GM18861 (cell line): ENCODE data around the gene AOPEP.

ENCODE experiments used
- ATAC-seq: cut with Tn5 transposase; IDR thresholded peaks from one replicate; pipeline ENCODE4 v1.9.1; 2021; ENCODE audit not compliant: unreplicated experiment

Gene AOPEP

DNA sequence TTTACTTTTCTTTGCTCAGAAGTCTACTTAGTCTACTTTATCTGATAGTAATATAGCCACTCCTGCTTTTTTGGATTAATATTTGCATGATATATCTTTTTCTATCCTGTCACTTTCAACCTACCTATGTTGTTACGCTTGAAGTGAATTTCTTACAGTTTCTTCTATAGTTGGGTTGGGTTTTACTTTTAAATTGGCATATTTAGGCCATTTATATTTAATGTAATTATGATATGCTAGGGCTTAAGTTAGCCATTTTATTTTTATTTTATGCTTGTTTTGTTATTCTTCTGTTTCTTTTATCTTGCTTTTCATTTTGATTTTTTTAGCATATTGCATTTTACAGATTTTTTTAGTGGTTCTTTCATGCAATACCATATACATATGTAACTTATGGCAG lies 164.7 kb downstream of the AOPEP start:
- ATAC-seq = no peak

- no peak for ATAC-seq
Measured at GRCh38 chr9:94892675-94893074, 166.2 kb downstream of the AOPEP start.

GRCh38 chr9:94894094-94894699 lies 167.7 kb downstream of the AOPEP start:
- ATAC-seq = no peak

DNA sequence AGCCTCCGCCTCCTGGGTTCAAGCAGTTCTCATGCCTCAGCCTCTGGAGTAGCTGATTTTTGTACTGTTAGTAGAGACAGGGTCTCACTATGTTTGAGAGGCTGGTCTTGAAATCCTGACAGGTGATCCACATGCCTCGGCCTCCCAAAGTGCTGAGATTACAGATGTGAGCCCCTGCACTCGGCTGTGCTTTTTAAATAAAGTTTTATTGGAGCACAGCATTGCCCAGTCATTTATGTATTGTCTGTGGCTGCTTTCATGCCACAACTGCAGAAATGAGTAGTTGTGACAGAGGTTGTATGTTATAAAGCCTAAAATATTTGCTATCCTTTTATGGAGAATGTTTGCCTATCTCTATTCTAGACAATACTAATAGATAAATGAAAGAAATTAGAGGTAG lies 169.2 kb downstream of the AOPEP start:
- ATAC-seq = no peak

- no peak for ATAC-seq
Measured at GRCh38 chr9:94896512-94896911, 170.0 kb downstream of the AOPEP start.

DNA sequence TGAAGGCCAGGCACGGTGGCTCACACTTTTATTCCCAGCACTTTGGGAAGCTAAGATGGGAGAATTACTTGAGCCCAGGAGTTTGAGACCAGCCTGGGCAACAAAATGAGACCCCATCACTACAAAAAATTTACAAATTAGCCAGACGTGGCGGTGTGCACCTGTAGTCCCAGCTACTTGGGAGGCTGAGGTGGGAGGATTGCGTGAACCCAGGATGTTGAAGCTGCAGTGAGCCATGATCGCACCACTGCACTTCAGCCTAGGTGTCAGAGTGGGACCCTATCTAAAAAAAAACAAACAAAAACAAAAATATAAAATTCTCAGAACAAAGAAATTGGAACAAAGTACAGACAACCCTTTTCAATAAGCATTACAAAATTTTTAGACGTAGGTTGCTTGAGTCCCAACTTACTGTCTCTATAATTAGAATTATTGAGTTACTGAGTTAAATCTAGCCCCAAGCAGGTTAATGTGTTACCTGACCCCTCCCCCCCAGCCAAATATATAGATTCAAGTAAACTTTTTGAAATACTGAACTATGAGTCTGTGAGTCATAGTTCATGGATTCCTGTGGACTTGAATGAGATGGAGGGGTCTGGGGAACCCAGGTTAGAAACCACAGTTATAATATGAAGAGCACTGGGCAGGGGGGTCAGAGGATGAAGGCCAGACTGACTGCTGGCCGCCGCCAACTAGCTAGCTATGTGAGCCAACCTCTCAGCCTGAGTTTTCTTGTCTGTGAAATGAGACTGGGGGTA lies 173.1 kb downstream of the AOPEP start:
- ATAC-seq = no peak

DNA sequence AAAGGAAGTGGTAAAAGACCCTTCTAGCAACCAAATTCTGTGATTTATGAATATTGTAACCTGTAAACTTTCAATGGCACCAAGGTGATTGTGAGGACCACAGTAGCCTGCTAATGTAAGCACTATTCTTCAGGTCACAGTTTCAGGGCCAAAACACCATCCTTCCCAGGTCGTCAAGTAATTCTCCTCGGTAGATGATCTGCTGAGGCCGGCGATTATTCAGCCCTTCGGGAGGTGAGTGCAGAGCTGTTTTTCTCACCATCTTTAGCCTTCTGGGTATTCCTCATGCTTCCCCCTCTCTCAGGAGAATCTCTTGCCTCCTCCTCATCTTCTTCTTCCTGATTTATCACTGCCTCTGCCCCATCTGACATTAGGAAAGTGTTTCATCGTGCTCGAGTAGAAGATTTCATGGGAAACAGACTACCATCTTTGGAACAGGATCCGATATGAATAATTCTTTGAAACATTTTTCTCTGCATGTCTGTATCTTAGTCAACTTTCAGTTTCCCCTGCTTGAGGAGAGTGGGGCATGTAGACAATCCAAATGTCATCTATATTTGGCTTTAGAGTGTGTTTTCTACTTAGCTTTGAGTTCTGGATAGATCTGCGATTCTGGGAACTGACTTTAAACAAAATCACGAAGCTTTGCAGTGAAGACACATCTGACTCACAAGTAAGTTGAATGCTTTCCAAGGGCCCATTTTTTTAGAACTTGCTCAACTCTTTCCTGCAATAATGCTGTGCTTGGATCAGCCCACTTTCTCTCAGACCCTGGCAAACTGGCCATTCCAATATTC lies 173.9 kb downstream of the AOPEP start:
- ATAC-seq = no peak

GRCh38 chr9:94901019-94901363 lies 174.5 kb downstream of the AOPEP start:
- no peak for ATAC-seq

DNA sequence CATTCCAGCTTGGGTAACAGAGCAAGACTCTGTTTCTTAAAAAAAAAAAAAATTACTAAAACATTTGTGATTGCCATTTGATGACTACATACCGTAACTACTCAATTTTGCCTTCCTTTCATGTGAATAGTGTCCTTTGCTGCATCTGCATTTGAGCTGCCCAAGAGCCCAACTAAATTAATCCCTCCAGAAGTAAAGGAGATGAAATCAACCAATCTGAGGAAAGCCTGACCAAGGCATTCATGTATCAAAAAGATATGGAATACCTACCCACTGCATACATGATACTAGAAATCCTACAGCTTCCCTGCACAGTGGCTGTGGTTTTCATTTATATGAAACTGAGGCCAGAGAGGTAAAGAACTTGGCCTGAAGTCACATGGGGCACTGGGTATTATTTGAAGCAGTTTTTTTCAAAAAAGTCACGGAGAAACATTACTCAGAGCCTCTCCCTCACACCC lies 177.5 kb downstream of the AOPEP start:
- ATAC-seq = no peak

DNA sequence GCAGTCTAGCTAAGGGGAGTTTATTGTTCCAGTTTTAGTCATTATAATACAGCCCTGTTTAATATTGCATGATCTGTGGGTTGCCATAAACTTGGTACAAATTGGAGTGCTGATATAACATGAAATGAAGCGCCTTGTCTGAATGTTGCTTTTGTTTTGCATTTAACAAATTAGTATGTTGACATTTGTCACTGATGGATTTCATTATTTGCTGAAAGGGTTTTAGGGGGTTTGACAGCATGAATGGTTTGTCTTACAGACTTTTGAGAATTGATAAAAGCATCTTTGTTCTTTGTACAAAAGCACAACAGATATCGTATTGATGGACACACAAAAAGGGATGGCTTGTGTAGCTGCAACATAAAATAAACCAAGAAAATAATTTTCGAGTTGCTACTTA lies 178.3 kb downstream of the AOPEP start:
- ATAC-seq = no peak

- no peak for ATAC-seq
Measured at GRCh38 chr9:94905606-94906005, 179.1 kb downstream of the AOPEP start.

DNA sequence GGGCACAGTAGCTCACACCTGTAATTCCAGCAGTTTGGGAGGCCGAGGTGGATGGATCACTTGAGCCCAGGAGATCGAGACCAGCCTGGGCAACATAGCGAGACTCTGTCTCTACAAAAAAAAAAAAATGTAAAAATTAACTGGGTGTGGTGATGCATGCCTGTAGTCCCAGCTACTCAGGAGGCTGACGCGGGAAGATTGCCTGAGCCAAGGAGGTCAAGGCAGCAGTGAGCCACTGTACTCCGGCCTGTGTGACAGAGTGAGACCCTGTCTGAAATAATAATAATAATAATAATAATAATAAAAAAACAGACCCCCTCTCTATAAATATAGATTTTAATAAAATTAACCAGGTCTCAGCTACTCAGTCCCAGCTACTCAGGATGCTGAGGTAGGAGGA lies 179.7 kb downstream of the AOPEP start:
- no peak for ATAC-seq

GRCh38 chr9:94906713-94907112 lies 180.2 kb downstream of the AOPEP start:
- ATAC-seq = no peak

GRCh38 chr9:94907264-94907936 lies 180.9 kb downstream of the AOPEP start:
- ATAC-seq = no peak

- no peak for ATAC-seq
Measured at GRCh38 chr9:94908011-94908563, 181.6 kb downstream of the AOPEP start.

GRCh38 chr9:94908583-94909249 lies 182.2 kb downstream of the AOPEP start:
- no peak for ATAC-seq

GRCh38 chr9:94909250-94909894 lies 182.9 kb downstream of the AOPEP start:
- no peak for ATAC-seq

- no peak for ATAC-seq
Measured at GRCh38 chr9:94909965-94910730, 183.6 kb downstream of the AOPEP start.

- no peak for ATAC-seq
Measured at GRCh38 chr9:94911211-94911610, 184.7 kb downstream of the AOPEP start.
